EH (cell line): ENCODE results near the gene PODN.

Experiments
- DNase-seq: peaks from one replicate; pipeline ENCODE4 v3.0.0-alpha.2; 2015; ENCODE audit warnings: low read depth

PODN gene

DNA sequence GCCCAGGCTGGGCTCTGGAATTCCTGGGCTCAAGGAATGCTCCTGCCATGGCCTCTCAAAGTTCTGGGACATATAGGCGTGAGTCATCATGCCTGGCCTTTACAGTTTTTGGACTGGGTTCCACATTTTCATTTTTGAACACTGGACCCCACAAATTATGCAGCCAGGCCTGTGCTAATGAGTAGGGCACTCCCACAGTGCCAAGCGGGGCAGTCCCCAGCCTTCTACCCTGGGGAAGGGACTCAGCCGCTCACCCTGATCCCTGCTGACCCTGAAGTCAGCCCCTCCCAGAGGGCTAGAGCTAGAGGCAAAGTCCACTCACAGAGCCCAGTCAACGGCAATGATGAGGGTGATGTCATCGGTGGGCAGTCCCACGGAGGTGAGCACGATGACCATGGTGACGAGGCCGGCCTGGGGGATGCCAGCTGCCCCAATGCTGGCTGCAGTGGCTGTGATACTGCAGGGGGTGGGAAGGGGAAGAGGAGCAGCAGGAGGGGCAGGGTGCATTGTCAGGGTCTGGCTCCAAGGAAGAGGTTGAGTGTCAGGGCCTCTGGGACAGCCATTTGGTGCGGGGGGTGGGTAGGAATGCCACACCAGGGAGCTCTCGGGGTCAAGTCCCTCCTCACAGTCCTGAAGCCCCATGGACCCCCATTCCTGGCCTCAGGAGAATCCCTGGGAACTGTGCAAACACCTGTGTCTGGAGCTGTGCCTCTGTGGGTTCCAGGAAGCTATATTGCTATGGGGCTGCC lies 27.6 kb downstream of the PODN start:
- DNase-seq, result peak; percentile 82

DNA sequence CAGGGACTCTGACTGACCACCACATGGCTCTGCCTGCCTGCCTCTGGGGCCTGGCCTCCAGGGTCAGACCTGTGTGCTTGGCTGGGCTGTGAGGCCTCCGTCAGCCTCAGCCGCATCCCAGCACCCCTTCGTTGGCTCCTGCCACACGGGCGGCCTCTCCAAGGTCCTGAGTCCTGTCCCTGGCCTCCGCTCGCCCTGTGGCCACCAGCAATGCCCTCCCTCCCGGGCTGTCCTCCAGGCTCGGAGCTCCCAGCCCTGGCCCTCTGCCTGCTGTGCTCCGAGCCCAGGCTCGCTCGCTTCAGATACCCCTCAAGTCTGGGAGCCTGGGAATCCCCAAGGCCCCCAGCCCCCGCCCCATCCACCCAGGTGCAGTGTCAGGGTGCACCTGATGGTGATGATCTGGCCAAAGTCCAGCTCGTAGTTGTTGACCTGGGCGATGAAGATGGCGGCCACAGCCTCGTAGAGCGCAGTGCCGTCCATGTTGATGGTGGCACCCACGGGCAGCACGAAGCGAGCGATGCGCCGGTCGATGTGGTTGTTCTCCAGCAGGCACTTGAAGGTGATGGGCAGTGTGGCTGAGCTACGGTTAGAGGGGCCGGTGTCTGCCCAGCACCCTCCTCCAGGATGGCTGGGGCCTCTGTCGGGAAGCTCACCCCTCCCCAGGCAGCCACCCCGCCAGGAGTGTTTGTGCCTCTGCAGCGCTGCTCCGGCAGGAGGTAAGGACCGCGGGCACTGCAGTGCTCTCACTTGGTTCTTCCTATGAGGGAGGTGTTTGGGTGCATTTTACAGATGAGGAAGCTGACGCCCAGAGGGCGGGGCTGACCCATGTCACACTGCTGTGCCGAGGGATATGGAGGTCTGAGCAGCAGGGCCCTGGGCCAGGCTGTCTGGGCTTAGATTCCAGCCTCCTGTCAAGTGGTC lies 28.5 kb downstream of the PODN start:
- DNase-seq, result no peak

DNA sequence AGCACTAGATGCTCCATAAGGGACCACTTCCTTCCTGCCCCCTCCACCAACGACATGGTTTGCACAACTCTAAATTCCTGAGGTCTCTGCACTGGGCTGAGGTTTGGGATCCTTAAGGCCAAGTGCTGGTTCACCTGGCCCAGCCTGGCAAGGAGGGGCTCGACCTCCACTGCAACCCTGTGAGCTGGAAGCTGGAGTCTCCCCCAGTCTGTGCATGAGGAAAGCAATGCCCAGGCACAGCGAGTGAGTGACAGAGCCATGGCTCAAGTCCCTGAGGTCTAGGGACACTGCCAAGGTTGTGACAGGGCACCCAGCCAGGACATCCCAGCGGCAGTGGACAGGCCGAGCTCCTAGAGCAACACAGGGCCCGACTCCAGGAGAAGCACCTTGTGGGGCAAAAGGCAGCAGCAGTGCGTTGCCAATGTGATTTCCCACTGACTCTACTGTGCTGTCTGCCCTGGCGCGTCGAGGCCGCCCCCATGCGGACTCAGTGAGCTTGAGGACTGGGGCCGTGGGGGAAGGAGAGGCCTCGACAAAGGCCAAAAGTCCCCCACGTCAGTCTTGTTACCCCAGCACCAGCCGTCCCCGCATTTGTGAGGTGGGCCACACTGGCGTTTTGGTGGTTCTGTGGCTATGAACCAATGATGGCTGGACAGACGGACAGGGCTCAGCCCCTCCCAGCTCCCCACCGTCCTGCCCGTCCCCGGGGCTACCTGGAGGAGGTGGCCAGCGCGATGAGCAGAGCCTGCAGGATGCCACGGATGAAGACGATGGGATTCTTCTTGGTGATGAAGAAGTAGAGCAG lies 30.0 kb downstream of the PODN start:
- DNase-seq, result peak; percentile 63

DNA sequence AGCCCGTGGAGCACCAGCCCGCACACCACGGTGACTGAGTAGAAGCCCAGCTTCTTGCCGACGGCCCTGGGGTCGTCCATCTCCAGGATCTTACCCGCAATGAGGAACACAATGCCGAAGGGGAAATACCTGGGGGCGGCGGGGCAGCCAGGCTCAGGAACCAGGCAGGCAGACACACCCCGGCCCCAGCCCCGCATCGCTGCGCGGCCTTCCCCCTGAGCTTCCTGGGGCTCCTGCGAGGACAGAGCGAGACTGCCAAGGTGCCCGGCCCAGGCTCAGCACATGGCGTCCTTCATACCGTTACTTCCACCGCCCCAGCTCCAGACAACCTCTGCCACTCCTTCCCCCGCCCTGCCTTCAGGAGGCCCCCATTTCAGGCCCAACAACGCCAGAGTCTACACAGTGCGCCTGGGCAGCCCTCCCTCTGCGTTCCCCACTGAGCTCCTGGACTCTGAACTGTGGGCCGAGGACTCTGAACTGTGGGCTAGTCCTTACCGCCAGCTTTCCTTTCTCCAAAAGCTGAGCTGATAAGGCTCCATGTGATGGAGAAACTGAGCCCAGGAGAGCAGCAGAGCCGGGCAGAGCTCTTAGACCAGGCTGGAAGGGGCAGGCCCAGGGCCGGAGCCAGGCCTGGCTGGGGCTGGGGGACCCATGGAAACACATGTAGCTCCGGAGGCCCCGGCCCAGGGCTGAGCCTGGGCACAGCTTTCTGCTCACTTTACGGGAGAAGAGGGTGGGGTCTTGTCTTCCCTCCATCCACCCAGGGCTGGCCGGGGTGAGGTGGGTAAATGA lies 30.8 kb downstream of the PODN start:
- no peak for DNase-seq

DNA sequence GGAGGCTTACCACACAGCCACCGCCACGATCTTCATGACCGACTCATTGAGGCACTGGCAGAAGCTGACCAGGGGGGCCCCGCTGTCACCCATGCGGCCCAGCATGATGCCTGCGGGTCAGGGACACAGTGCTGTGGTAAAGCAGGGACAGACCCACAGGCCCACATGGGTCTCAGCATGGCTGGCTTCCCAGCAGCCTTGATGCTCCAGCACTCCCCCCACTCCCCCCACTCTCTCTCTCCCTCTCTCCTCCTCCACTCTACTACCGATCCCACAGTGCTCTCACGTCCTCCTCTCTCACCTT lies 31.4 kb downstream of the PODN start:
- DNase-seq, result no peak

DNA sequence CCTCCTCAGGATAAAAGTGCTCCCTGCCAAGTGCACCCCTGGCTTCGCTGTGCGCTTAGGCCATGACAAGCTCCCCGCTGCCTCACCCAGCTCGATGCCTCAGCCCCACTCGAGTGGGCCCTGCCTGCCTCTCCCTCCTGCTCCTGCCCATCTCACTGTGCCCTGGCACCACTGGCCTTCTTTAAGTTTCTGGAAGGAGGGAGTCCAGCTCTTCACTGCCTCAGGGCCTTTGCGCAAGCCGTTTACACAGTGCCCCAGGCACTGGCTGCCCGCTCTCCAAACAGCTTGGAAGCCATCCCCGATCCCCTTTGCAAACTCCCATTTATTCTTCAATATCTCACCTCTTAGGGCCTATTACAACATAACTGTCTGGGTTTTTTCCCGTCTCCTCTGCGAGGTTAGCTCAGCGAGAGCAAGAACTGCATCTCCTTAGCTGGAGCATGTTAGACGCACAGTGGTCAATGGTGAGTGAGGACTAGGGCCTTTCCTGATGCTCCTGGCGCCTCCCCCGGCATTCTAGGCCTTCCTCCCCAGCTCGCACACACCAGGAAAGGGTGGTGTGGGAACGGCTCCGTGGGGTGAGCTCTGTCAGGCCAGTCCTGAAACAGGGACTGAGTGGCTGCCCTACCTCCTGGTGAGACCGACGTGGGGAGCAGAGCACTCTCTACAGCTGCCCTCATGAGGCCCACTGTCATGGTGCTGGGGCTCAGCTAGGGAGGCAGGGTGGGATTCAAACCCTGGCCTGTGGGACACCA lies 31.9 kb downstream of the PODN start:
- DNase-seq, result no peak

DNA sequence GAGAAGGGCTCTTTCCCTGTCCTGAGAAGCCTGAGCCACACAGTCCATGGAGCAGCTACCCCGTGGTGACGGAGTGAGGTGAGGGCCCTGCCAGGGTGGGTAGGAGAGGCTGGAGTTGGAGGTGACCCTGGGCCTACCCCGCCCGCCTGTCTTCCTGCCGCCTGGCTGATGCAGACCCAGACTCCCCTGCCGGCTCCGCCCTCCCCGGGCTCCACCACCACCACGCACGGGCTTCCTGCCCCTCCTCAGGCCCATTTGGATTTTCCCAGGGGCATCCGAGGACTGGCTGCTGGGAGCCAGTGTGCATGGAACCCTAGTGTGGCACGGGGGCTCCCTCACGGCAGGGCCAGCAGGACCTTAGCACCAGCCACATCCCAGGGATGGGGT lies 32.5 kb downstream of the PODN start:
- no peak for DNase-seq

DNA sequence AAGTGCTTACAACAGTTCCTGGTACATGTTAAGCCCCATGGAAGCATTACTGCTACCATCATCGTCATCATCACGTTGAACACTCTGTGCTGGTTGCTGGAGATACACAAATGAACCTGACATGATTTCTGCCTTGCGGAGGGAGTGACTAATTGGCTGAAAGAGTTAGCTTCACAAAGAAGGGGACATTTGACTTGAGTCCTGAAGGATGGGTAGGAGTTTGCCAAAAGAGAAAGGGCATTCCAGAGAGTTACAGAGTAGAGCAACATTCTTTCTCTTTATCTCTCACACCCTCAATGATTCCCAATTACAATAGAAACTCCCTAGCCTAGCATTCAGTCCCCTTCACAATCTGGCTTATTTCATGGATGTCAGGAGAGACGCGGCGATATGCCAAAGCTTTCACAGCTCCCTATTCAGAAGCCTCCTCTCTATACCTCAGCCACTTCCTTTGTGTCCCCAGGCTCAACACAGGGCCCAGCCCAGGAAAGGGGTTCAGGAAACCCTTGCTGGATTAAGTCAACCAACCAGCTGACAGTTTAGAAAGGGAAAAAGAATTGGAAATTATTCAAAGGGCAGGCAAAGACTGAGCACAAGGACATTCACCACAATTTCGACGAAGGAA lies 42.4 kb downstream of the PODN start:
- DNase-seq, result no peak

DNA sequence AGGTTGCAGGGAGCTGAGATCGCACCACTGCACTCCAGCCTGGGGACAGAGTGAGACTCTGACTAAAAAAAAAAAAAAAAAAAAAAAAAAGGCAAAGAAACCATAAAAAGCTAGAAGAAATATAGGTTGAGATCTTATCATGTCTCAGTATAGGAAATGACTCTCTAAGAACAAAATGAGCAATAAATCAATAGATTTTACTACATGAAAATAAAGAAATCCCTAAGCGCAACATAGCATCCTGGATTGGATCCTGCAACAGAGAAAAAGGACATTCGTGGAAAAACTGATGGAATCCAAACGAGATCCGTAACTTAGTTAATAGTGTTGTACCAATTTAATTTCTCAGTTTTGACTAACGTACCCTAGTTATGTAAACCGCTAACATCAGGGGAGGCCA lies 45.1 kb downstream of the PODN start:
- DNase-seq, result no peak

DNA sequence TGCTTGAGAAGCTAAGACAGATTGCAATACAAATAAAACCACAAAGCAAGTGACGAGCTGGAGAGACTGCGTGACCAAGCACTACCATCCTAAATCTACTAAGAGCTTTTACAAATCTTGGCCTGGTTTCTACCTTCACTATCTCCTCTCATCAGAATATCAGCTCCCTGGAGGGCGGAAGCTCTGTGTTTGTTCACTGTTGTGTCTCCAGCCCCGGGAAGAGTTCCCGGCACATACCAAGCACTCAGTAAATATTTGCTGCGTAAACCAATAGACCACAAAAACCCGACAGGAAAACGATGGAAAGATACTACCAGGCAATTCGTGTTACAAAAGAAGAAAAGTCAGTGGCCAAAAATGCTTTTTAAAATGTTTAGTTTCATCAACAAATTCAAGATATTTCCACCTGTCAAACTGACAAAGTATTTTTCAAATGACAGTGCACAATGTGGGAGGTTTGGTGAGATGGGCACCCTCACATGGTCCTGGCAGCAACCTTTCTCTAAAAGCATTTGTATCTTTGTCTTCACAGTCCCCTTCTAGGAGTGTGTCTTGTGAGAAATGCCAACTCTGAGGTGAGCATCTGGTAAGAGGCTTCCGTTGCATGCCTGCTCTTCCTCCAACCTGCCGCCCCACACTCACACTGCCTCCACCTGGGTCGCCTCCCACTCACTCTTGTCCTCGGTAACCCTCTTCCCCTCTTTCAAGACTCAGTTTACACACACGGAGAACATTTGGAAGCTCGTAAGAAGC lies 45.7 kb downstream of the PODN start:
- peak; percentile 100 for DNase-seq

DNA sequence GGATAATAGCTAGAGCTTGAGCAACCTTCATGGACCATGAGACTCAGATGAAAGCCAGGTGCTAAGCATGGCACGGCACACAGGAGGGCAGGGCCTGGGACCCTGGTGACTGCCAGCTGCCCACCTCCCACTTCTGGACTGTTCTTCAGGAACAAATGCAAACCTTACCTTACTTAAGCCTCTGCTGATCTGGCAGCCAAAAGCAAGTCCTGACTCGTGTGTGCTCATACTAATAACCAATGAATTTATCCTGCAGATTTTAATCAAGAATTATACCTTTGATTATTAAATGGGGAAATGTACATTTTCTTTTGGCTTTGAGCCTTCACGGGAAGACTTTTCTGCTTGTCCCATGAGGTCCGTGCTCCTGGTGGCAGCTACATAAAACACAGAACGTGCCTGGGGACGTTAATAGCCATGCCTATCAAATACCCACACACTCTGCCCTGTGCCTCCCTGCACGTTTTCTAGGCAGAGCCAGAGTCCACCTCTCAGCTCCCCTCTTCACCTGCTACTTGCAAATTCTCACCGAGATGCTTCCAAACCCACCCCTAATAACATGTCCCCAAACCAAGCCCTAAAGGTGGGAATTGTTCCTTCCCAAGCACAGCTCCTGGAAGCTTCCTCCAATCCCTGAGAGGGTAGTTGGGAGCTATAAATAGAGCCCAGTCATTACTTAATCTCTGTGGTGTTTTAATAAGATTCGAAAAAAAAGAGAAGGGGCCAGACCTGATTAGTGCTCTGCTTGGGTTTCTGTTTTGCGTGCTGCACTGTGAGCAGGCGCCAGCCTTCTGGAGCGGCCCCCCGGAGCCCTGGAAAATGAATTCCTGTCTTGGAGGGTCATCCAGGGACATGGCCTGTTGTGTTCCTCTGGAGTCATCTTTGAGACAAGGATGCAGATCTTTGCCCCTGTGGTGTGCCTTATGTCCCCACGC lies 46.9 kb downstream of the PODN start:
- peak; percentile 97 for DNase-seq

DNA sequence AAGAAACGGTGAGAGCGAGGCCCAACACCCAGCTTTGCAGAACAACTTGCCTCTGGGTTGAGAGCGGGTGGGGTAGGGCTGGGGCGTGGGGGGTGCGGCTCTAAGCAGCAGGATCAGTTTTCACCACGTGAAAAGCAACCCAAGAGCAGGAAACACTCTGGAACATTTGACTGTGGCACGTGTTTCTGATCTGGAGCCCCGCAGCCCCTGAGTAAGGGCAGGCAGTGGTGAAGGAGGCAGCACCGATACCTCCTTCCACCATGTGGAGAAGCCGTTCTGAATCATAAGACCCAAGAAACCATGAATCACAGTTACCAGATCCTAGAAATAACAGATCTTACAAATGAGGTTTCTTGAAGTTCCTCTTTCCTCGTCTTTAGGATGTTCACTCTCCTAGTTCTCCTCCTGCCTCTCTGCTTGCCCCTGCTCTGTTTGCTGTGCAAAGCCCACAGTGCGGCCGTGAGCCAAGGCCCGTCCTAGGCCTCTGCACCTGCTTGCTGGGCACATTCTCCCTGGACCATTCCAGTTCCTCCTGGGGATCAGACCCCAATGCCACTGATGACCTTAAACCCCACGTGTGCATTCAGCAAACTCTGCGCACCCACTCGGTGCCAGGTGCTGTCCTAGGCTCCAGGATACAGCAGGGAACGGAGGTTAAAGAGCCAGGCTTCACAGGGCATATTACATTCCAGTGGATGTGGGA lies 48.5 kb downstream of the PODN start:
- DNase-seq, result peak; percentile 95

DNA sequence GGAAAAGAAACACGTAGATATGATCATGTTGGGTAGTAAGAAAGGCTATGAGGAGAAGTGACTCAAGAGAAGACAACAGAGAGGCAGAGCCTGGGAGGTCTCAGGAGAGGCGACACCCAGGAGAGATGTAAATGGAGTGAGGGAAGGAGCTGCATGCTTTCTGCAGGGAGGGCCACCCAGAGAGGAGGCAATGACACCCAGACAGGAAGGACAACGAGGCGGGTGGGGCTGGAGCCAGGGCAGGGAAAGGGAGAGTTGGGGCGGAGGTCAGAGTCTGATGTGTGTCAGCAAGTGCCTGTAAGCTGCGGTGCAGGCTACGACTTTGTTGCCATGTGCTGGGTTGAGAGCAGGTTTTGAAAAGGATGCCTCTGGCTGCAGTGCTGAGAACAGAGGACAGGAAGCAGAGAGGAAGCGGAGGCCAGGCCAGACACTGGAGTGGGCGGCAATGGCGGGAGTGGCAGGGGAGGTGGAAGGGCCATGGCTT lies 49.1 kb downstream of the PODN start:
- DNase-seq, result peak; percentile 93

DNA sequence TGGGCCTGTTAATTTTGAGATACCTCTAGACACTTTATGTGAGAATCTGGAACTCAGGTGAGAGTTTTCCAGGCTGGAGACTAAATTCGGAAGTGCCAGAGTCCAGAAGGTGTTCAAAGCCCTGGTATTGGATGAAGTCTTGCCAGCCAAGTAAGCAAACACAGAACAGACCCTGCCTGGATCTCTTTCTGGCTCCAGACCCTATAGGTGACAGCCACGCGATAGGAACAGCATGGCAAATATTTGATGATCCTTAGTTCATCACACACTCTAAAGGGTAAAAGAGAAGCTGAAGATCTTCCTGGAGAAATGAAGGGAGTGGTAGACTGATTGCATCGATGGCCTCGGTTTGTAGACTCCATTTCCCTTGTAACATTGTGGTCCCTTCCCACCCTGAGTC lies 49.7 kb downstream of the PODN start:
- DNase-seq, result no peak

DNA sequence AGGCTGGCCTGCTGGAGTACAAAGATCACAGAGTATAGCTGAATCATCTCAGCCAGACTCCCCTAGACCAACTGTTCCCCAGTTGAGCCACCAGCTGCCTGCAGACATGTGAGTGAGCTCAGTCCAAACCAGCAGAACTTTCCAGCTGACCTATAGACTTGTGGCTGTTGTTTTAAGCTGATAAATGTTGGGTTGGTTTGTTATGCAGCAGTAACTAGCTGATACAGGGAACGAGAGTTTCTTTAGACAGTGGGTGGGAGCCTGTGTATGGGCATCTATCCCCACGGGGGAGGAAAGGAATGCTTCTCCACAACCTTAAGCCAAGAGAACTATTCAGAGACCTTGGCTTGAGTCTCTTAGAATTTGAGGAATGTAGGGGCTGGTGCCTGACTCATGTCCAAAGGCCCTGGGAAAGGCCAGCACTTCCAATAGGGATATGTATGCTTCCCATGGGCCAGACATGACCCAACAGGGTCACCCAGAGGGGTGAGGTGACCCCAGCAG lies 50.3 kb downstream of the PODN start:
- peak; percentile 98 for DNase-seq

DNA sequence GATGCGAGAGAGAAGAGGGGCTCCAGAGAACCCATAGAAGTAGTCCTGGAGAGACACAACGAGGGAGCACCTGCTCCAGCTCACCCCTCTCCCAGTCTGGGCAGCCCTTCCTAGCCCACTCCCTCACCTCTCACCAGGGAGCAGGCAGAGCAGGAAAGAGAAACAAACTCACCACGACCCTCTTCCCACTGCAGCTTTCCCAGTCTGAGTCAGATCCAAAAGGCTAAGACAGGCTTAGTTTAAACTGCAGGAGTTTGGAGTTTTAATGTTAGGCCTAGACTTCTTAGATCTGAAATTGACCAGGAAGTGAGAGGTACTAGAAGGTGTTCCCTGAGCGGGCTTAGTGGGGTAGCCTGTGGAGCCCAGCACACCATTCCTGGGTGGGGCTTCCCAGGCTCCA lies 50.8 kb downstream of the PODN start:
- no peak for DNase-seq

DNA sequence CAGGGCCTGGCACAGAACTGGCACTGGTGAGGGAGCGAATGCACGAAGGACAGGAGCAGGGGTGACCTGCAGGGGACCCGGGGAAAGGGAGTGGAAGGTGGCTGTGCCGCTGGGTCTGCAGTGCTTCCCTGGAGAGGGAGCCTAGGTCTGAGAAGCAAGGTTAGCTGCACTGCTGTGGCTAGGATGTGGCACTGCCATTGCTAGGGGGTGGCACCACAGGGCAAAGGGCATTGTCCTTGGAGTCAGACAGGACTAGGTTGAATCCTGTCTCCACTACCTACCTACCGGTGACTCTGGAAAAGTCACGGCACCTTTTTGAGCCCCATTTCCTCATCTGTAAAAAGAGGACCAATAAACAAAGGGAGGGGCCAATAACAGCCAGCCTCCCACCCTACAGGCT lies 52.1 kb downstream of the PODN start:
- DNase-seq, result no peak
